ENCODE results near the gene WRNIP1.

The WRNIP1 gene

DNA sequence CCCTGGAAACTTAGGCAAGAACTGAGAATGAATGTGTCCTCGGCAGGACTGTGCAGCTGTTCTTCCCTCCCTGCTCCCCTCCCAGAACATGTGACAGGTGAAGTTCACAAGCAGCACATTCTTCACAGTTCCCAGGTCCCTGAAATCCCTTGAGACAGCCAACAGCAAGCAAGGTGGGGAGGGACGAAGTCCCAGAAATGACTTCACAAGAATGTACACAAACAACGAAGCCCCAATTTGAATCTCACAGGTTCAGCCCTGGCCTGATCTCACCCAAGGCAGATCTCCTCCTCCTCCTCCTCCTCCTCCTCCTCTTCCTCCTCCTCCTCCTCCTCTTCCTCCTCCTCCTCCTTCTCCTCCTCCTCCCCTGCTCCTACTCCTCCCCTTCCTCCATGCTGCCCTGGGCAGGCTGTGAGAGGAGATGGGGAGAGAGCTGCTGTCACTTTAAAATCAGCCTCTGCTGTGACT lies 32.4 kb downstream of the WRNIP1 start:
- TF ChIP-seq NFIC (IDR thresholded peaks at IDR 0.05) (no peak), CEBPB (IDR thresholded peaks at IDR 0.05) (no peak), TCF12 (IDR thresholded peaks at IDR 0.05; ENCODE audit: low read depth) (no peak), CREB1 (IDR thresholded peaks at IDR 0.05; ENCODE audit: low read depth) (no peak), YY1 (IDR thresholded peaks at IDR 0.05; ENCODE audit: low read depth) (no peak), RAD21 (IDR thresholded peaks at IDR 0.05; ENCODE audit: low read depth) (no peak), ZBTB7A (IDR thresholded peaks at IDR 0.05; ENCODE audit: low read depth) (no peak), TAF1 (IDR thresholded peaks at IDR 0.05; ENCODE audit: low read depth) (no peak), EGR1 (IDR thresholded peaks at IDR 0.05) (no peak)
- TF ChIP-seq, protein P1, sequence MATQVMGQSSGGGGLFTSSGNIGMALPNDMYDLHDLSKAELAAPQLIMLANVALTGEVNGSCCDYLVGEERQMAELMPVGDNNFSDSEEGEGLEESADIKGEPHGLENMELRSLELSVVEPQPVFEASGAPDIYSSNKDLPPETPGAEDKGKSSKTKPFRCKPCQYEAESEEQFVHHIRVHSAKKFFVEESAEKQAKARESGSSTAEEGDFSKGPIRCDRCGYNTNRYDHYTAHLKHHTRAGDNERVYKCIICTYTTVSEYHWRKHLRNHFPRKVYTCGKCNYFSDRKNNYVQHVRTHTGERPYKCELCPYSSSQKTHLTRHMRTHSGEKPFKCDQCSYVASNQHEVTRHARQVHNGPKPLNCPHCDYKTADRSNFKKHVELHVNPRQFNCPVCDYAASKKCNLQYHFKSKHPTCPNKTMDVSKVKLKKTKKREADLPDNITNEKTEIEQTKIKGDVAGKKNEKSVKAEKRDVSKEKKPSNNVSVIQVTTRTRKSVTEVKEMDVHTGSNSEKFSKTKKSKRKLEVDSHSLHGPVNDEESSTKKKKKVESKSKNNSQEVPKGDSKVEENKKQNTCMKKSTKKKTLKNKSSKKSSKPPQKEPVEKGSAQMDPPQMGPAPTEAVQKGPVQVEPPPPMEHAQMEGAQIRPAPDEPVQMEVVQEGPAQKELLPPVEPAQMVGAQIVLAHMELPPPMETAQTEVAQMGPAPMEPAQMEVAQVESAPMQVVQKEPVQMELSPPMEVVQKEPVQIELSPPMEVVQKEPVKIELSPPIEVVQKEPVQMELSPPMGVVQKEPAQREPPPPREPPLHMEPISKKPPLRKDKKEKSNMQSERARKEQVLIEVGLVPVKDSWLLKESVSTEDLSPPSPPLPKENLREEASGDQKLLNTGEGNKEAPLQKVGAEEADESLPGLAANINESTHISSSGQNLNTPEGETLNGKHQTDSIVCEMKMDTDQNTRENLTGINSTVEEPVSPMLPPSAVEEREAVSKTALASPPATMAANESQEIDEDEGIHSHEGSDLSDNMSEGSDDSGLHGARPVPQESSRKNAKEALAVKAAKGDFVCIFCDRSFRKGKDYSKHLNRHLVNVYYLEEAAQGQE (IDR thresholded peaks at IDR 0.05; ENCODE audit: low read depth), result no peak
- TF ChIP-seq, protein P2, sequence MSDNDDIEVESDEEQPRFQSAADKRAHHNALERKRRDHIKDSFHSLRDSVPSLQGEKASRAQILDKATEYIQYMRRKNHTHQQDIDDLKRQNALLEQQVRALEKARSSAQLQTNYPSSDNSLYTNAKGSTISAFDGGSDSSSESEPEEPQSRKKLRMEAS (IDR thresholded peaks at IDR 0.05), result no peak

DNA sequence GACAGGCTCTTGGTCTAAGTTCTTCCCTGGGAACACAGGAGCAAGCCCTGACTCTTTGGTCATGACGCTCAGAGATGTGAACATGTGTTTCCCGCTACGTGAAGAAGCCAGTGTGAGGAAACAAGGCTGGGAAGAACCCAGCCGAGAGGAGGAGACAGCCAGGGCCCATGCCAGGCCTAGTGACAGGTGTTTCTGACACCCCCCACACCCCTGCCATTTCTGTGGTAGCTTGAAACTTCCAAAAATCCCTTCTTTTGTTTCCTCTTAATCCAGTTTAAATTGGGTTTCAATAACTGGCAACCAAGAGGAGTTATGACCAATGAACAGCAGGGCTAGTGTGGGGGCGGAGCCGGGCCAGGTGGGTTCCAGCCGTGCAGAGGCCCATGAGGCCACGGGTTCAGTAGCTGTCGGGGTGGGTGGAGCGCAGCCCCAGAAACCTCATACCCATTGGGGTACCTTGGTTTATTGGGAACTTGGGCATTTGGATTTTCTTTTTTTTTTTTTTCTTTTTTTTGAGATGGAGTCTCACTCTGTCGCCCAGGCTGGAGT lies 33.5 kb downstream of the WRNIP1 start:
- TF ChIP-seq CREB1 (IDR thresholded peaks at IDR 0.05; ENCODE audit: low read depth) (no peak), FOXM1 (IDR thresholded peaks at IDR 0.05; ENCODE audit: borderline replicate concordance, low read depth) (no peak), NFIC (IDR thresholded peaks at IDR 0.05) (no peak), TCF12 (IDR thresholded peaks at IDR 0.05; ENCODE audit: low read depth) (no peak), TAF1 (IDR thresholded peaks at IDR 0.05; ENCODE audit: low read depth) (no peak), YY1 (IDR thresholded peaks at IDR 0.05; ENCODE audit: low read depth) (no peak), RAD21 (IDR thresholded peaks at IDR 0.05; ENCODE audit: low read depth) (no peak)

DNA sequence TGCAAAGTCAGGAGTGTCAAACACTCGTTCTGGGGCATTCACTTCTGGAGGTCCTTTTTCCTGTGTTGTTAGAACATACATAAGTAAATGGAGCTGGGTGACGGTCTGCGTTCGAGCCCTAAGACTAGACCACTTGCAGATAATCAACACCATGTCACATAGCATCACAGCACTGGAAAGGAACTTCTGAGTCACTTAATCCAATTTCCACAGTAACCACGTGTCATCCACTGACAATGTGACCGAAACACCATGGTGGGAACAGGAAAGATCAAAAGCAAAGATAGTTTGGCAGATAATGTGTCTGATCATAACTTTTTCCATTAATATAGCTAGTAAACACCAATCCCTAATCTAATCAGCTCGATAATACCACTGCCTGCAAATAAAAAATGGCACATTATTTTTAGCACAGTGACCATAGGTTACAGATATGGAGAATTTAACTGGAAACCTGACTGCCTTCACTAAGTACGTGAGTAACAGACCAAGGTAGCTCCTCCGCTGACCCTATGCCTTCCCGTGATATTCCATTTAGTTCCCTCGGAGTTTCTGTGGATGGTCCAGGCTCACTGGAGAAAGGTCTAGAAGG lies 34.8 kb downstream of the WRNIP1 start:
- TF ChIP-seq NFIC (IDR thresholded peaks at IDR 0.05) (no peak), CREB1 (IDR thresholded peaks at IDR 0.05; ENCODE audit: low read depth) (no peak), YY1 (IDR thresholded peaks at IDR 0.05; ENCODE audit: low read depth) (no peak), FOXM1 (IDR thresholded peaks at IDR 0.05; ENCODE audit: borderline replicate concordance, low read depth) (no peak), CEBPB (IDR thresholded peaks at IDR 0.05) (no peak), TAF1 (IDR thresholded peaks at IDR 0.05; ENCODE audit: low read depth) (no peak), TCF12 (IDR thresholded peaks at IDR 0.05; ENCODE audit: low read depth) (no peak), EGR1 (IDR thresholded peaks at IDR 0.05) (no peak), ZBTB7A (IDR thresholded peaks at IDR 0.05; ENCODE audit: low read depth) (no peak), EP300 (IDR thresholded peaks at IDR 0.05; ENCODE audit: borderline replicate concordance) (no peak)
- TF ChIP-seq, protein P1 (IDR thresholded peaks at IDR 0.05; ENCODE audit: low read depth), result no peak
- TF ChIP-seq, protein P2 (IDR thresholded peaks at IDR 0.05), result no peak
- TF ChIP-seq, protein P3, sequence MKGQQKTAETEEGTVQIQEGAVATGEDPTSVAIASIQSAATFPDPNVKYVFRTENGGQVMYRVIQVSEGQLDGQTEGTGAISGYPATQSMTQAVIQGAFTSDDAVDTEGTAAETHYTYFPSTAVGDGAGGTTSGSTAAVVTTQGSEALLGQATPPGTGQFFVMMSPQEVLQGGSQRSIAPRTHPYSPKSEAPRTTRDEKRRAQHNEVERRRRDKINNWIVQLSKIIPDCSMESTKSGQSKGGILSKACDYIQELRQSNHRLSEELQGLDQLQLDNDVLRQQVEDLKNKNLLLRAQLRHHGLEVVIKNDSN (IDR thresholded peaks at IDR 0.05), result no peak

DNA sequence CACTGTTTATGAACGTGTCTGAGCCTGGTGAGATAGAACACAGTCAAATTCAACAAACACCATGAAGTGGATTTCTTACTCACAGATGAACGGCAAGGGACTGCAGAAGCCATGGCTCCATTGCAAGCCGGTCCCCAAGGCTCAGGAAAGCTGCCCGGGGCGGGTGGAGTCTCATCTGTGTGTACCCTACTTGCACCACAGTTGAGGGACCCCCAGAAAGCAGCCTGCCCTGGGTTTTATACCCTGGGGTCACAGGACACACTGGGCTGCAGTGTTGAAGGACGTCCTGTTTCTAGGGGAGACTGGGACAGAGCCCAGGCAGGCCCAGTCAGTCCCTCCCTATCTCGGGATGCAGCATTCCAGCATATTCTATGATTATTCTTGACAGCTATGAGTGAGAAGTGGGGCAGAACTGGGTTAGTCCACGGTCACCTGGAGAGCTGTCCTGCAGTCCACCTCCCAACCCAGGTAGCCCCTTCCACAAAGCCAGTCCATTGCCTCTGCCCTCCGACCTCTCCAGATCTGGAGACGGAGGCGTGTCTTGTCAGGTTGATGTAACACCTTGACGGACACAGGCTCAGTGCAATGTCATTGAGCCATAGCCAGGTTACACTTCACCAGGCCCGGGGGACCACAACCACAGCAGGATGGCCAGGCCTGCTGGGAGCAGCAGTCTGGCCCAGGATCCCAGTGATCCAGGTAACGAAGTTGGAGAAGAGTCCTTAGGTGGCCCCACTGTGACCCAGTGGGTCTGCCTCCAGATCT lies 35.5 kb downstream of the WRNIP1 start:
- TF ChIP-seq CEBPB (IDR thresholded peaks at IDR 0.05), result no peak
- TF ChIP-seq TEAD4 (IDR thresholded peaks at IDR 0.05), result no peak

DNA sequence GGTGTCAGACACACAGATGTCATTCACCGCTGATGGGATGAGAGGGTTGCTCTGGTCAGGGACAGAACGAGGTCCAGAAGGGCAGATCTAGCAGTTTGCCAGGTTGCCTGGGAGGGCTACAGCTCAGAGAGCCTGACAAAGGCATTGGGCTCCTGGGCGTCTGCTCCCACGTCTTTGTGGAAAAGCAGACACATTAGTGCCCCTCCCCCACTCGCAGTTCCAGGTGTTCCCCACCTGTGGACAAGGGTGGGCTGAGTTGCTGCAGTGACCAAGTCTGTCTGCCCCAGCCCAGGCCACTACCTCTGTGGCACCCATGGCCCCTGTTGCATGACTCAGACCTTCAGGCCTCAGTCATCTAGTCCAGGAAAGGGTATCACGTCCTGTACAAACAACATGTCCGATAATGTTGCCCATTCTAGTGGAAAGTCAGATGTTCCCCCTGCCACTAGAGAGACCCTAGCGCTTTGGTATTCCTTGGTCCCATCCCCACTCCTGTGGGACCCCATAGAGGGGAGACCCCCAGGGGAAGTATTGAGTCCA lies 37.4 kb downstream of the WRNIP1 start:
- no peak for TF ChIP-seq ZBTB7A (IDR thresholded peaks at IDR 0.05; ENCODE audit: low read depth)

DNA sequence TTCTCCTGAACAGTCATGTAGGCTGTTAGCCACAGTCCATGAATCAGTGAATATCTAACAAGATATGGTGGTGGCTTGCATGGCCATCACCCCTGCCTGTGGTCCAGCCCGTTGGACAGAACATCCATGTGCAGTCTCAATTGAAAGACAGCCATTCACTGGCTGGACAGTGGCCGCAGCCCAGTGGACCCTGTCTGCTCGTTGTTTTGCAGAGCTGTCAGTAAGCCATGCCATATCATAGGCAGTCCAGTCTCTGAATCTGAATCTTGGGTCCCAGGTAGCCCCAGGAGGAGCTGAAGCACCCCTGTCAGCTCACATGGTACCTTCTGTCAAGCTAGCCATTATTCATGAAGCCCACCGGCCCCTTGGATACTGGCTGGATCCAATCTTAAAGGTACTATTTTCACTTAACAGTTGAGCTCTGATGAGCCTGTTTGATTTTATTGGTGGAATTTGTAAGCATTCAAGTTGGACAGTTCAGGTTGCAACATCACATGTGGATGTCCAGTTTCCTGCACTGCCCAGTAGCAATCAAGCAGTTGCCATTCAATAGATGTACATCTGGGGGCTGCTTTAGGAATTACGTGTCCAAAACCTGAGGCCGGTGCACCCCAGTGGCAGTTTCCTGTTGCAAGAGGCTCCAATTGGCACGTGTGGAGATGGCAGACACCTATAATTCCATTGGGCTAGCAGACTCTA lies 38.7 kb downstream of the WRNIP1 start:
- TF ChIP-seq TEAD4 (IDR thresholded peaks at IDR 0.05), result no peak
- TF ChIP-seq CEBPB (IDR thresholded peaks at IDR 0.05), result no peak
- TF ChIP-seq CREB1 (IDR thresholded peaks at IDR 0.05; ENCODE audit: low read depth), result no peak
- TF ChIP-seq, protein P1 (IDR thresholded peaks at IDR 0.05; ENCODE audit: low read depth), result no peak
- no peak for TF ChIP-seq EGR1 (IDR thresholded peaks at IDR 0.05)
- no peak for TF ChIP-seq YY1 (IDR thresholded peaks at IDR 0.05; ENCODE audit: low read depth)
- TF ChIP-seq ZBTB7A (IDR thresholded peaks at IDR 0.05; ENCODE audit: low read depth), result no peak
- TF ChIP-seq, protein P2 (IDR thresholded peaks at IDR 0.05), result no peak
- TF ChIP-seq TCF12 (IDR thresholded peaks at IDR 0.05; ENCODE audit: low read depth), result no peak
- no peak for TF ChIP-seq EP300 (IDR thresholded peaks at IDR 0.05; ENCODE audit: borderline replicate concordance)
- no peak for TF ChIP-seq FOXM1 (IDR thresholded peaks at IDR 0.05; ENCODE audit: borderline replicate concordance, low read depth)
- TF ChIP-seq, protein P3 (IDR thresholded peaks at IDR 0.05), result no peak
- no peak for TF ChIP-seq NFIC (IDR thresholded peaks at IDR 0.05)
- no peak for TF ChIP-seq TAF1 (IDR thresholded peaks at IDR 0.05; ENCODE audit: low read depth)
- no peak for TF ChIP-seq RAD21 (IDR thresholded peaks at IDR 0.05; ENCODE audit: low read depth)

All from Ishikawa (cell line).